Tibial nerve (tissue), 4 donors: Measurements from ENCODE around the gene ZNF512. TPM values are rescaled to one million over a fixed set of nuclear protein-coding genes. Genes with fewer than 3 reads are reported as not detected.

Experiments used
- DNase-seq, 2 donors: peaks; one replicate each; pipeline ENCODE4 v3.0.0-alpha.2; 2019; ENCODE audit warnings: low spot score in 2 of 2
- H3K27ac ChIP-seq, 4 donors: fragments of 200-600 bp; sonication (generic) in 3 of 4; one replicate each; pipeline ENCODE4 v1.5.1; 2017 to 2019; ENCODE audit warnings: mild to moderate bottlenecking in 1 of 4
- H3K27me3 ChIP-seq, 2 donors: fragments of 200-600 bp; sonication (generic) in 1 of 2; one replicate each; pipeline versions ENCODE4 v1.5.1 to v1.6.0; 2017 to 2019
- H3K36me3 ChIP-seq, 3 donors: fragments of 200-600 bp; sonication (generic); one replicate each; pipeline ENCODE4 v1.5.1; 2018 to 2019
- H3K4me1 ChIP-seq, 4 donors: fragments of 200-600 bp; sonication (generic) in 3 of 4; one replicate each; pipeline ENCODE4 v1.5.1; 2017 to 2019
- H3K4me3 ChIP-seq, 4 donors: fragments of 200-600 bp; sonication (generic) in 3 of 4; one replicate each; pipeline ENCODE4 v1.5.1; 2017 to 2019; ENCODE audit warnings: mild to moderate bottlenecking in 1 of 4, moderate library complexity in 1 of 4
- H3K9me3 ChIP-seq, 4 donors: fragments of 200-600 bp; sonication (generic) in 3 of 4; one replicate each; pipeline ENCODE4 v1.5.1; 2017 to 2019
- CTCF ChIP-seq, 5 experiments: fragments of 200-600 bp in 3 of 5; fragments of 450-650 bp in 2 of 5; sonication (generic) in 3 of 5; IDR thresholded peaks; one replicate each; pipeline ENCODE4 v1.5.1; 2016 to 2019; ENCODE audit warnings: antibody characterized with exemption in 5 of 5, mild to moderate bottlenecking in 3 of 5, moderate library complexity in 2 of 5
- EP300 ChIP-seq, 2 donors: sonication (generic); formaldehyde crosslinking; IDR thresholded peaks; one replicate each; pipeline ENCODE4 v1.6.1; 2017; ENCODE audit warnings: antibody characterized with exemption in 2 of 2, mild to moderate bottlenecking in 1 of 2
- POLR2A ChIP-seq, 2 donors: fragments of 450-650 bp; IDR thresholded peaks; one replicate each; pipeline ENCODE4 v1.6.1; 2017; ENCODE audit warnings: antibody characterized with exemption in 2 of 2, mild to moderate bottlenecking in 2 of 2, moderate library complexity in 2 of 2
- WGBS, 2 donors: methylation state at CpG; one replicate each; pipeline ENCODE4 v1.1.5; 2018; 5-methylcytosine and 5-hydroxymethylcytosine counted together
- small RNA-seq: library from RNA; depleted of rRNA; stranded (forward); fragments of <200 nt; gene quantifications from one replicate; pipeline ENCODE3, GENCODE V24; 2016
- total RNA-seq, 4 donors: library from RNA; depleted of rRNA; stranded (reverse); fragments of >200 nt; gene quantifications; one replicate each; pipeline ENCODE4 v1.1.0, GENCODE V29; 2016

ZNF512 gene
- total RNA-seq, 4 donors from 2014 or later, result 29.9 to 52.0 (median 42.4) TPM

- H3K27me3 ChIP-seq, result no peaks in the 10 kb centered on the region
- peak overlapping the region; percentile 54 to 92 (median 79) for H3K4me3 ChIP-seq
- TF ChIP-seq POLR2A (IDR thresholded peaks at IDR 0.05) (no peak), EP300 (IDR thresholded peaks at IDR 0.05) (no peak), CTCF (IDR thresholded peaks at IDR 0.05) (no peak)
- peaks cover 0 to 44% (median 22%) of the 10 kb centered on the region in 4 donors for H3K4me1 ChIP-seq
- H3K9me3 ChIP-seq, result no peaks in the 10 kb centered on the region
- no peak for DNase-seq
- peaks cover 0 to 53% (median 17%) of the 10 kb centered on the region in 3 donors for H3K36me3 ChIP-seq
- WGBS, 2 donors, result 4 to 5% methylated on average over 13 to 23 of the region's 28 CpGs
- peak overlapping the region; percentile 81 to 92 (median 88) for H3K27ac ChIP-seq
Measured at GRCh38 chr2:27664154-27664574, 81.3 kb downstream of the ZNF512 start.

- TF ChIP-seq POLR2A (IDR thresholded peaks at IDR 0.05) (no peak), CTCF (IDR thresholded peaks at IDR 0.05) (no peak), EP300 (IDR thresholded peaks at IDR 0.05) (no peak)
- no peak for DNase-seq
- 84 to 88% methylated on average over 16 of the region's 16 CpGs for WGBS, 2 donors
- Histone ChIP-seq H3K27me3 (no peaks in the 10 kb centered on the region), H3K9me3 (no peaks in the 10 kb centered on the region), H3K4me1 (peaks cover 0 to 42% (median 22%) of the 10 kb centered on the region in 4 donors), H3K27ac (no peak overlapping the region), H3K4me3 (peak overlapping the region; percentile 54 to 92 (median 79)), H3K36me3 (peaks cover 0 to 53% (median 17%) of the 10 kb centered on the region in 3 donors)
Measured at GRCh38 chr2:27664622-27665363, 82.0 kb downstream of the ZNF512 start.

GRCh38 chr2:27667446-27667845 is 84.6 kb downstream of the ZNF512 start:
- Histone ChIP-seq H3K9me3 (no peaks in the 10 kb centered on the region), H3K36me3 (peaks cover 0 to 55% (median 11%) of the 10 kb centered on the region in 3 donors), H3K4me3 (no peak overlapping the region), H3K4me1 (peaks cover 0 to 33% (median 16%) of the 10 kb centered on the region in 4 donors), H3K27me3 (no peaks in the 10 kb centered on the region), H3K27ac (no peak overlapping the region)
- DNase-seq, result no peak
- 79% methylated on average over 1 of the region's 1 CpG for WGBS, 2 donors
- TF ChIP-seq EP300 (IDR thresholded peaks at IDR 0.05) (no peak), POLR2A (IDR thresholded peaks at IDR 0.05) (no peak), CTCF (IDR thresholded peaks at IDR 0.05) (no peak)

GRCh38 chr2:27671235-27671634 is 88.4 kb downstream of the ZNF512 start:
- Histone ChIP-seq H3K27ac (no peak overlapping the region), H3K27me3 (no peaks in the 10 kb centered on the region), H3K4me1 (peaks cover 0 to 6% (median 0%) of the 10 kb centered on the region in 4 donors), H3K4me3 (no peak overlapping the region), H3K9me3 (no peaks in the 10 kb centered on the region), H3K36me3 (peaks cover 0 to 89% (median 17%) of the 10 kb centered on the region in 3 donors)
- DNase-seq, result no peak
- 91 to 94% methylated on average over 4 of the region's 4 CpGs for WGBS, 2 donors
- no peak for TF ChIP-seq CTCF (IDR thresholded peaks at IDR 0.05)
- no peak for TF ChIP-seq EP300 (IDR thresholded peaks at IDR 0.05)
- TF ChIP-seq POLR2A (IDR thresholded peaks at IDR 0.05), result no peak

Small RNAs within 50 kb of the gene (small RNA-seq; reads per million reads assigned to genes)
- not detected for gene RF00340

Other genes with a start within 250 kb of the ZNF512 start
- 10 to 100 TPM; 38.9 to 54.0 (median 46.0) TPM for gene GTF3C2, start 226.3 kb upstream of the ZNF512 start, total RNA-seq
- 10 to 100 TPM; 43.3 to 69.0 (median 59.8) TPM for gene EIF2B4, start 212.7 kb upstream of the ZNF512 start, total RNA-seq
- gene SNX17, start 212.4 kb upstream of the ZNF512 start, total RNA-seq, result 10 to 100 TPM; 71.6 to 97.7 (median 90.8) TPM
- 10 to 100 TPM; 12.9 to 16.8 (median 14.4) TPM for gene ZNF513, start 202.3 kb upstream of the ZNF512 start, total RNA-seq
- 10 to 100 TPM; 33.7 to 53.6 (median 47.9) TPM for gene PPM1G, start 173.5 kb upstream of the ZNF512 start, total RNA-seq
- 10 to 100 TPM; 43.7 to 62.5 (median 56.7) TPM for gene NRBP1, start 154.4 kb upstream of the ZNF512 start, total RNA-seq
- 10 to 100 TPM in 1 of 4 donors, 1 to 10 TPM in 1, not detected in 2; 3.6 to 18.1 TPM for gene KRTCAP3, start 140.7 kb upstream of the ZNF512 start, total RNA-seq
- gene IFT172, start 93.3 kb upstream of the ZNF512 start, total RNA-seq, result 10 to 100 TPM; 27.8 to 61.4 (median 40.9) TPM
- 10 to 100 TPM in 2 of 4 donors, 1 to 10 TPM in 2; 7.0 to 30.3 (median 9.3) TPM for gene FNDC4, start 87.8 kb upstream of the ZNF512 start, total RNA-seq
- gene GCKR, start 86.2 kb upstream of the ZNF512 start, total RNA-seq, result not detected
- gene CCDC121, start 46.0 kb downstream of the ZNF512 start, total RNA-seq, result 1 to 10 TPM; 3.8 to 7.2 (median 4.7) TPM
- gene GPN1, start 46.0 kb downstream of the ZNF512 start, total RNA-seq, result 10 to 100 TPM; 16.3 to 22.2 (median 19.8) TPM
- gene SUPT7L, start 80.6 kb downstream of the ZNF512 start, total RNA-seq, result 10 to 100 TPM; 30.2 to 36.3 (median 33.8) TPM
- gene SLC4A1AP, start 80.8 kb downstream of the ZNF512 start, total RNA-seq, result 10 to 100 TPM; 22.9 to 31.2 (median 28.6) TPM
- 100 to 1,000 TPM; 101 to 186 (median 119) TPM for gene MRPL33, start 188.7 kb downstream of the ZNF512 start, total RNA-seq